Stimulated activated CD4-positive, alpha-beta T cell treated with anti-CD3 and anti-CD28 coated beads, Interleukin-4, amount 100 ng/mL, for 48 hours (primary cell): ENCODE data around the gene COX7A2L.
A peak's percentile ranks its signal among the peaks of the same experiment; 100 is the strongest.
"Not testable (repeated sequence)": the region's sequence is repeated elsewhere in the genome, so short reads cannot be mapped to it uniquely, and the experiment has no call there.

ENCODE experiments used
- DNase-seq, 2 donors: peaks; one replicate each; pipeline ENCODE4 v3.0.0-alpha.2; 2020; ENCODE audit warnings: low read depth in 2 of 2

COX7A2L gene

GRCh38 chr2:42360890-42361727 is at the start of gene COX7A2L:
COX7A2L (minus strand) TSS chr2:42361217; CDS start chr2:42361161, 56 bp downstream.
- DNase-seq: peak; percentile 94

GRCh38 chr2:42408009-42408408 is 47.0 kb upstream of the COX7A2L start:
- DNase-seq: no peak

- no peak for DNase-seq
Observed at GRCh38 chr2:42407476-42407875, 46.5 kb upstream of the COX7A2L start.

GRCh38 chr2:42404676-42405075 is 43.7 kb upstream of the COX7A2L start:
- no peak for DNase-seq

GRCh38 chr2:42401773-42402172 is 40.8 kb upstream of the COX7A2L start:
- DNase-seq: no peak

- not testable (repeated sequence) for DNase-seq
Observed at GRCh38 chr2:42398052-42398451, 37.0 kb upstream of the COX7A2L start.

GRCh38 chr2:42393320-42393719 is 32.3 kb upstream of the COX7A2L start:
- DNase-seq: not testable (repeated sequence)

GRCh38 chr2:42392191-42392590 is 31.2 kb upstream of the COX7A2L start:
- DNase-seq: no peak

GRCh38 chr2:42390401-42390969 is 29.5 kb upstream of the COX7A2L start:
- DNase-seq: no peak

- no peak for DNase-seq
Observed at GRCh38 chr2:42386682-42387081, 25.7 kb upstream of the COX7A2L start.

GRCh38 chr2:42385225-42385624 is 24.2 kb upstream of the COX7A2L start:
- DNase-seq: no peak

GRCh38 chr2:42383855-42384530 is 23.0 kb upstream of the COX7A2L start:
- DNase-seq: no peak

- no peak for DNase-seq
Observed at GRCh38 chr2:42382144-42382543, 21.1 kb upstream of the COX7A2L start.

GRCh38 chr2:42380026-42380425 is 19.0 kb upstream of the COX7A2L start:
- not testable (repeated sequence) for DNase-seq

GRCh38 chr2:42378415-42378814 is 17.4 kb upstream of the COX7A2L start:
- no peak for DNase-seq

- no peak for DNase-seq
Observed at GRCh38 chr2:42376758-42377157, 15.7 kb upstream of the COX7A2L start.

GRCh38 chr2:42372474-42373200 is 11.6 kb upstream of the COX7A2L start:
- DNase-seq: no peak

GRCh38 chr2:42371611-42372473 is 10.8 kb upstream of the COX7A2L start:
- no peak for DNase-seq

GRCh38 chr2:42369532-42370229 is 8.7 kb upstream of the COX7A2L start:
- DNase-seq: no peak

GRCh38 chr2:42368817-42369531 is 8.0 kb upstream of the COX7A2L start:
- DNase-seq: no peak
